Measurements from ENCODE around the gene ARMS2.

Gene ARMS2

DNA sequence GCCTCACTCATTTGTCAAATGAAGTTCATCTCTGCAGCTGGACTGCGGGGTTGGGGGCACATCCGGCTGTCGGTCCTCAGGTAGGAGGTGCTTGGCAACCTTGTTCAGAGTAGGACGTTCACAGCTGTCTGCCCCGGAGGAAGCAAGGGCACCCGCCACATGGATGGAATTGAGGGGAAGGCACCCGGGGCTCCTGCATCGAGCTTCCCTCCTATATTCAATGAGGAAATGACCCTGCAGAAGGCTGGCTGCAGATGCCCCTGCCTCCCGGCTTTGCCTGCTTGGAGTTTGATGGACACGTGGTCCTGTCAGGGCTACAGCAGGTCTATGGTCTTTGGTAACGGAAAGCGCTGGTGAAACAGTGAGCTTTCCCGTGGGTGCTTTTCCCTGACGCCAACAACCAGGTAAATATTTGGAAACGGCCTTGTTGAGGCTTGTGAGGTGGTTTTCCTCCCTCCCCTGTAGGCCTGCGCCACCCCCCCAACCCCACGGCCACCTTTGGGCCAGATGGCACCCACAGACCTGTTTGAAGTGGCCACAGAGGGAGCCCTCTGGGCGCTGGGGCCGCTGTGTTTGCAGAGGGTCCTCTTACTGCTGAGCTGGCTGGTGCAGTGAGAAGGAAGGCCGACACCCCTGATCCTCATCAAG is 39.8 kb downstream of the ARMS2 start:
- no peak for DNase-seq (ENCODE audit: low read depth)

DNA sequence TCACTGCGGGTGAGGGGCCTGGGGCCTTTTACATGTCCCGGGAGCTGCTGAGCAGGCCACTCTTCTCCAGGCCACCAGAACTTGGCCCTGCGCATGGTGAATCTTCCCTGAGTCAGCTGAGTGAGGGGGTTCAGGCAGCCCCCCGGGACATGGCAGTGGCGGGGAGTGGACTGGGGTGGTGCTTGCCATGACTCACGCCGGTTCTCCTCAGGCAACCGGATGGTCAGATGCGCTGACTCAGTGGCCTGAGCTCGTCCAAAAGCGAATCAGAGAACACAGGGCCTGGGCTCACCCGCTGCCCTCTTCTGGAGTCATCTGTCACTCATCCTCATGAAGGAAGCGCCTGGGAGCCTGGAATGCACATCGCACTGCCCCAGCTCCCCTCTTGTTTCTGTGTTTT is 40.4 kb downstream of the ARMS2 start:
- DNase-seq (ENCODE audit: low read depth) = no peak

DNA sequence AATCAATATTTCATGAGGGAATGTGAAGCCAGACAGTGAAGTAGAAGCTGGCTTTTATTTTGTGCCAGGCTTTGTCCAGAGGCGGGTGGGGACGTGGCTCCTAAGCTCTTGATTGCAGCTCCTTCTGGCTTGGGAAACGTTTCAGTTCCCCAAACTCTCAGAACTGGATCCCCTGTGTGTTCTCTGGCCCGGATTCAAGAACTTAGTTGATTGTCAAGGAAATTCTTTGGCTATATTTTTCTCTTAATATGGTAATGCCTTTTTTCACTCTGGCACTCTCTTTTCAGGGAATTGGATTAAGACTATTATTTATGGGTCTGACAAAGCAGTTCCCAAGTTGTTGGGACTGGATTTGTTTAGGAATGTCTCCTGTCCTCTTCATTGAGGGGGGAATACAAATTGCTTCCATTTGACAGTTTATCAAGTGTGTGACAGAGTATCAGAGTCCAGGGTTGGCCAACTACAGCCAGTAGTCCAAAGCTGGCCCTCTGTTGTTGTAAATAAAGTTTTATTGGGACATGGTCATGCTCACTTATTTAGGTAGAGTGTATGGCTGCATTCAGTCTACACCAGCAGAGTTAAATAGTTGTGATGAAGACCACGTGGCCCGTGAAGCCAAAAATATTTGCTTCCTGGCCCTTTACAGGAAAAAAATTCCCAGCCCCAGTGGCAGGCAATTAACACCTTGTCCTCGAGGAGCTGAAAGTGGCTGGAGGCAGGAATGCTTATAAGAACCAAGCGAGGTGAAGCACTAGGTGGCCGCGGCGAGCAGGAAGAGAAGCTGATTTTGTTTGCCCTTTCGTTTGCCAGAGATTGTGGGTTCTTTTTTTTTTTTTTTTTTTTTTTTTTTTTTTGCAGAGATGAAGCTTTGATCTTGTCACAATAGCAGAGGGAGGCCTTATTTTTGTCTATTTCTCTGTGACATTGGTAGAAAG is 41.2 kb downstream of the ARMS2 start:
- no peak for DNase-seq (ENCODE audit: low read depth)

DNA sequence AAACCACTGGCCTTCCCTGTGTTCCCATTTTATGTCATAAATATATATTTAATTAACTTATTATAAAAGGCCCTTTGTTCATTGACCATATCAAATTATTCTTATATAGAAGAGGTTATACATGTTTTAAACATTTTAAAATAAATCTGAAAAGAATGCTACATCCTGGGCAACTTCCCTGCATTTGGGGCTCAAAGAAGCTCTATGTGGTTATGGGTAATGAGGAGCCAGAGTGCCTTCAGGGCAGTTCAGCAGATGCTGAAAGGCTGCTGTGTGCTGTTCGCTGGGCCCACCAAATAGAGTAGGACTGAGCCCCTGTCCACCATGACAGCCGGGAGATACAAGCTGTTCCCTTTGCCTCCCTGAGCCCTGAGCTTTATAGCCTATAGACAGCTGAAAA is 42.8 kb downstream of the ARMS2 start:
- no peak for DNase-seq (ENCODE audit: low read depth)

DNA sequence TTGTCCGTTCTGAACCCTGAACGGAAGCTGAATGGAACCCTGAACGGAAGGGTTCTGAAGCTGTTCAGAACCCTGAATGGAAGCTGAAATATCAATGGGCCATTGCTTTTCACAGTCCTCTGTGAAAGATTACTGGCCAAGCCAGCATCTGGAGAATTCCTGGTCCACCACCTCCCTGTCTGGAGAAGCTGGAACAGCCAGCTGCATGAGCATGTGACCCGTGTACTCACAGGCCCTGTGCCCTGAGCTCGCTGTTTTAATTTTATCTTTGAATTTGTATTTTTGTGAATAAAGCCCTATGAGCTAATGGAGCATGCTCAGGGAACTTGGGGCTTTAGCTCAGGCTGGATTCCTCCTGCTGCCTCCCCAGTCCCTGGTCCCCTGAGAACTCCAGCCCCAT is 44.1 kb downstream of the ARMS2 start:
- no peak for DNase-seq (ENCODE audit: low read depth)

DNA sequence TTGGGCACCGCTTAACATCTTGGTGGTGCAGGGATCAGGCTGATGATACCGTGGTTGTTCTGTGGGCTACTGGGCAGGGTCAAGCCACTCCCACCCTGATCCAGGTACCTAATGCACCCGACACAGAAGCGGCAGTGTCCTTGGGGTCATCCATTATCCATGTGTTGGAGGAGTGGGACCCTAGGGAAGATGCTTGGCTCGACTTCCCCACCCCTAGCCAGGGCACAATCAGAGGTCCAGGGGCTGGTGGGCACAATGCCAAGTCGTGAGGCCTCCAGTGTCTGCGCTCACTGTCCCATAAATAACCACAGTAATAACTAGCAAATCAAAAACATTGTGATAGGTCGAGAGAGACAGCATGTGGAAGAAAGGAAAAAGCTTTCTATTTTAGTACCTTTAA is 44.6 kb downstream of the ARMS2 start:
- no peak for DNase-seq (ENCODE audit: low read depth)

DNA sequence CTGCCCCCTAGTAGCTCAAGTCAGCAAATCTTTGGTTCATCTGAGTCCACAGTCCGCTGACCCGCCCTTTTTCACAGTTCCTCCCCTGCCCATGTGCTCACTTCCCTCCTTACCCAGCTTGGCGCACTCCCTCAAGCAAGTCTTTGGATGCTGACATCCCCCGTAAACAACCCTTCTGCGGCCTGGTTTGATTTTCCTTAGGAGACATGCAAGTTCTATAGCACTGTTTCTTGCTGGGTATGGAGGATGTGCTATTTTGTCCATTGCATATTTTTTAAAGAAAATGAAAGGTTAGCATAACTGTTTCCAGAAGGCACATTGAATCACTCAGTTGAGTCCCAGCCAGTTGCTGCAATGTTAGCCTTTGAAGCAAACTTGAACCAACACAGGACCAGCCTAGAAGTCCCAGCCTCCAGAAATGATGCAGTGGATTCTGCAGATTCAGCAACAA is 45.1 kb downstream of the ARMS2 start:
- no peak for DNase-seq (ENCODE audit: low read depth)

DNA sequence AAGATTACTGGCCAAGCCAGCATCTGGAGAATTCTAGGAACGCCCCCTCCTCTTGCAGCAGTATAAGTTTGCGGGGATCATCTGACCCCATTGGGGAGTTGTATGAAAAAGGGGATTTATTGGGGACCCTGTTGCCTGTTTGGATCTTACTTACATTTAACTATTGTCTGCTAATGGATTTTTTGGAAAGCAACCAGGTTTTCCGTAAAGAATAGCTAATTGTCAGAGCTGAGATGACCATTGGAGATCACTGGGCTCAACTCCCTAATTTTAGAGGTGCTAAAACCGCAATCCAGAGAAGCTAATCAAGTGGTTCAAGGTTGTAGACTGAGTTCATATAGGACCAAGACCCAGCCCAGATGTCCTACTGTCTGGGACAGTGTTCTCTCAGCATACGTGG is 45.7 kb downstream of the ARMS2 start:
- DNase-seq (ENCODE audit: low read depth) = no peak

DNA sequence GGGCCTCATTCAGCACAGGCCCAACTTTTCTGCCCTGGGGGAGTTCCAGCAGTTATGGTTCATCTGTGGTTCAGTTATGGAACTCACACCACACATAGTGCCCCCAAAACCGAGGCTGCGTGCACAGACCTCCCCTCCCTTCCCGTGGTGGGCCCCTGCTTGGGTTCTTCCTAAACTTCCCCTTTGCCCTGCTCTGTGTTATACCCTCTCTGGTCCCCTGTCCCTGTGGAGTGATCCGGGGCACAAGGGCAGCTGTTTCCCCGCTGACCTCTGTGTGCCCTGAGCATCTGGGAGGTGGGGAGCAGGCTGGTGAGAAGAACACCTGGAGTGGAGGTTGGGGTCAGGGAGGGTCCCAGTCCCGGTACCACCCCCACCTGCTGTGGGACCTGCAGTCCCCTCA is 46.3 kb downstream of the ARMS2 start:
- DNase-seq (ENCODE audit: low read depth) = no peak

DNA sequence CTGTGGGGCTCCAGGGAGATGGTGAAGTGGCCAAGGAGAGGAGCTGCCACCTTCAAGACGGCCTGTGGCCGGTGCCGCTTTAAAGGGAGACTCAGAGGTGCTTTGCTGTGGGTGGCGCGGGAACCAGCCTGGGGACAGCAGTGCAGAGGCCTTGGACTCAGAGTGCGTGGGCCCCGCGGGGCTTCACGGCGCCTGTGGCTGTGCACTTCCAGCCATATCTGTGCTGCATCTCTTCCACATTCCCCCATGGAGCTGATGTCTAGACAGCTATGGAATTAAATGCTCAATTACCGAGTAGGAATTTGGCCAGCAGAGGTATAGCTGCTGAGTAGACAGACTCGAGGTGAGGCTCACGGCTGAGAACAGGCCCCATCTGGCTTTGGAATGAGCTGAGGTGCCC is 48.6 kb downstream of the ARMS2 start:
- DNase-seq (ENCODE audit: low read depth) = no peak

DNA sequence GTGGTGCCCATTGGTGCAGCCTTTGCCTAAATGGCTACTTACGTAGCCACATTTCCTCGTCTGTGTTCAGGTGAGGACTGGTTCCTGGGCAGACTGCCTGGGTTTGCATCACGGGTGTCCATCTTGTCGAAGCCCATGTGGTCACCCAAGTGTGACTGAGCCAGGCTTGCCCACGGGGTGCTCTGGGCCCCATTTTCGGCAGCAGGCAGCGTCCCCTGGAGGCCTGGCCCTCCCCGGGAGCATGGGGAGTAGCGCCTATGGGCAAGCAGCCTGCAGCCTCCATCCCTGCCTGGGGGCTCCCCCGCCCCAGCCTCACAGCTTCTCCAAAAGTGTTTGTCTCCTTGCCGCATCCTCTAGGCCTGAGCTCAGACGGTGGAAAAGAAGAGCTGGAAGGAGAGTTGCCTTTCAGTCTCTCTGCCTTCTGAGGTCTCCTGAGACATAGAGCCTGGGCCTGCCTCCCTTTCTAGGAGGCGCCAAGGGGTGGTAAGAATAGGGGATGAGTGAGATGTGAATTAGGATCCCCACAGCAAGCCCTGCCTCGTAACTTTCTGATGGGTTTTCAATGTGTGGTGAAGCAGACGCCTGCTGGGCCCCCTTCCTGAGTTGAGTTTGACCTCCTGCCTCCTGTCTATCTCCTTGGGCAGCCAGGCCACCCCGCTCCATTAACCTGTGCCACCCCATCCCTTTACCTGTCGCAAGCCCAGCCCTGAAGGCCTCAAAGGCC is 49.6 kb downstream of the ARMS2 start:
- DNase-seq (ENCODE audit: low read depth) = no peak

DNA sequence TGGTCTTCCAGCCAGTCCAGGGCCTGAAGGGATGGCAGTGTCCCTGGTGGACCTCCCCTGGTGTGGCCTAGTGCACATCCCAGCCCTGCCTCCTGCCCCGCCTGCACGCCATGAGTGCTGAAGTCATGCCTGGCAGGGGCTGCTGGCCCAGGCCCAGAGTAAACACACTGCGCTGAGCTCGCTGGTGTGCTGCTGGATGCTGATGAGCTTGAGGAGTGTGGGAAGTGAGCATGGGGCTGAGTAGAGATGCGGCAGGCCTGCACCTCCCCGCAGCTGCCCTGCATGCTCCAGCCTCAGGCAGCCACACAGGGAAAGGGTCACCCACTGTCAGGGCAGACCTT is 50.1 kb downstream of the ARMS2 start:
- no peak for DNase-seq (ENCODE audit: low read depth)

DNA sequence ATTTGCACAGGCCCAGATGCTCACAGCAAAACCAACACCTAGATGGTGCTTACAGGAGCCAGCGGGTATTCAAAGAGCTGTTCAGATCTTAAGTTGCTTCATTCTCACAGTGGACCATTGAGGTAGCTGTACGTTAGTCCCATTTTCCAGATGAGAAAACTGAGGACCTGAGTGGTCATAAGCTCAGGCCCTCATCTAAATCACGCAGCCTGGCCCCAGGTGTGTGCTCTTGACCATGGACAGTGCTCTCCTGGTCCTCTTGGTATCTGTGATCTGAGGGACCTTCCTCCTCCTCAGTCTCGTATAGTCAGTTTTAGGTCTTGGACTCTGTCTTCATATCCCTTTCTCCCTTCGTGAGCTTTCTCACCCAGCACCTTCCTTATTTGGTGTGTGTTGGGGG is 50.6 kb downstream of the ARMS2 start:
- DNase-seq (ENCODE audit: low read depth) = no peak

DNA sequence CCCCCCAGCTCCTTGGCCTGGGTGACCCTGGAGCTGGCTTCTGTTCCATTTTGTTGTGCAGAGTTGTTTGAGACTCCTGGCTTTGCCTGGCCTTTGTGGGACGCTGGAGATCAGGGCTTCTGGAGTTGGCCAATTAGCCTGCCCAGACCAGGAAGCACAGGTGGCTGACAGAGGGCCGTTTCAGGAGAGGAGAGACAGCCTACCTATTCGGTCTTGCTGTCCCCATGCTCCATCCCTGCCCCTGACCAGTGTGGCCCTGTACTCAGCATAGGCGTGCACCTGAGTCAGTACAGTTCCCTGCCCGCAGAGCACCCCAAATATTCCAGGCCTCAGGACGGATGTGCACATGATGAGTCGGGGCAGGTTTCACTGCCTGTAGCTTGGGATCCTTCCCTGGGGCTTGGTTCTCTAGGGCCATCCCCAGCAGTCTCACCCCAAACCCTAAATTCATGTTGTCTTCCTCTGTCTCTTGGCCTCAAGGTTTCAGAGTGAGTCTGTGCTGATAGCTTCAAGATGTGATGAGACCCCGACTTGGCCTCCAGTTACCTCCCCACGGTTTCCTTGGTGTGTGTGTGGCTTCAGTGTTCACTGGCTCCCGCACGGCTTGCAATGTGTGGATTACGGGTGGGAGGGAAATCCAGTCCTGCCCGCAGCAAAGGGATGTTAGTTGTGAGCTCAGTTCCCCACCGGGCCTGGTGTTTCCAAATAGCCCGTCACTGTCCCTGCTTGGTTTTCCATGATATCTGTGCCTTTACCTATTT is 51.6 kb downstream of the ARMS2 start:
- DNase-seq (ENCODE audit: low read depth) = no peak
